ENCODE results near the gene ZNF177.
"Not testable (repeated sequence)": the region's sequence is repeated elsewhere in the genome, so short reads cannot be mapped to it uniquely, and the experiment has no call there.

DNA sequence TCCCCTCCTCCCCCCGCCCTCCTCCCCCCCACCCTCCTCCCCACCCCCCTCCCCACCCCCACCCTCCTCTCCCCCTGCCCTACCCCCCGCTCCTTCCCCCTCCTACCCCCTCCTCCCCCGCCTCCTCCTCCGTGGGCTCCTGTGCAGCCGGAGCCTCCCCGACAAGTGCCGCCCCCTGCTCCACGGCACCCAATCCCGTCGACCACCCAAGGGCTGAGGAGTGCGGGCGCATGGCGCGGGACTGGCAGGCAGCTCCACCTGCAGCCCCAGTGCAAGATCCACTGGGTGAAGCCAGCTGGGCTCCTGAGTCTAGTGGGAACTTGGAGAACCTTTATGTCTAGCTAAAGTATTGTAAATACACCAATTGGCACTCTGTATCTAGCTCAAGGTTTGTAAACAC is 41.1 kb upstream of the ZNF177 start:
- TF ChIP-seq, protein P1, sequence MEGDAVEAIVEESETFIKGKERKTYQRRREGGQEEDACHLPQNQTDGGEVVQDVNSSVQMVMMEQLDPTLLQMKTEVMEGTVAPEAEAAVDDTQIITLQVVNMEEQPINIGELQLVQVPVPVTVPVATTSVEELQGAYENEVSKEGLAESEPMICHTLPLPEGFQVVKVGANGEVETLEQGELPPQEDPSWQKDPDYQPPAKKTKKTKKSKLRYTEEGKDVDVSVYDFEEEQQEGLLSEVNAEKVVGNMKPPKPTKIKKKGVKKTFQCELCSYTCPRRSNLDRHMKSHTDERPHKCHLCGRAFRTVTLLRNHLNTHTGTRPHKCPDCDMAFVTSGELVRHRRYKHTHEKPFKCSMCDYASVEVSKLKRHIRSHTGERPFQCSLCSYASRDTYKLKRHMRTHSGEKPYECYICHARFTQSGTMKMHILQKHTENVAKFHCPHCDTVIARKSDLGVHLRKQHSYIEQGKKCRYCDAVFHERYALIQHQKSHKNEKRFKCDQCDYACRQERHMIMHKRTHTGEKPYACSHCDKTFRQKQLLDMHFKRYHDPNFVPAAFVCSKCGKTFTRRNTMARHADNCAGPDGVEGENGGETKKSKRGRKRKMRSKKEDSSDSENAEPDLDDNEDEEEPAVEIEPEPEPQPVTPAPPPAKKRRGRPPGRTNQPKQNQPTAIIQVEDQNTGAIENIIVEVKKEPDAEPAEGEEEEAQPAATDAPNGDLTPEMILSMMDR (IDR thresholded peaks at IDR 0.05), result not testable (repeated sequence)
- not testable (repeated sequence) for TF ChIP-seq POLR2A (IDR thresholded peaks at IDR 0.05)
